Stimulated activated CD4-positive, alpha-beta T cell treated with anti-CD3 and anti-CD28 coated beads, Interleukin-2, amount 100 ng/mL, for 24 hours (primary cell): ENCODE measurements around the gene MCM5.
"Not testable (repeated sequence)": the region's sequence is repeated elsewhere in the genome, so short reads cannot be mapped to it uniquely, and the experiment has no call there.

Source experiments
- DNase-seq, 2 donors: peaks; one replicate each; pipeline ENCODE4 v3.0.0-alpha.2; 2020

The MCM5 gene

DNA sequence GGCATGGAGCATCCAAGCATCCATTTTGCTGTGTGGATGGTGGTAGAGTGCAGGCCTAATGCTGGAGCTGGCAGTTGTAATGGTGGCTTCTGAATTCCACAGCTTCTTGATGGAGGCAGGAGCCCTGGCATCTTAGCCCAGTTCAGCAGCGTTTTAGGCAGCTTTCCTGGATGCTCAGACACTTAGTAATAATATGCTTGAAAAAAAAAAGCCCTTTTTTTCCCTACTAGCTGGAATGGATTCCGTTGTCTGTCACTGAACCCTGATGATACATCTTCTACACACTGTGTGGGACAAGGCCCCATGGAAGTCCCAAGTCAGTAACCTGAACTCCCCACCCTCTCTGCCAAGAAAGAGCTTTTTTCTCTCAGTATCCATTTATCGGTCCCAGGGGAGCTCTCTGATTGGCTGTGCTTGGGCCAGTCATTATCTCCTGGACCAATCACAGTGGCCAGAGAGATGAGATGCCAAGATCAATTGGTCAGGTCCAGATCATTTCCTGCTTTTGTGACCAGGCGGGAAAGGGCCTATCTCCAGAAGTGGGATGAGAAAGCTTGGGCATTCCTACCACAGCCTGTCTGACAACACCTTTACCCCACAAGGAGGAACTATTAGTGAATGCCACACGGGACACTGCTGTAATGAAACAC is 34.2 kb downstream of the MCM5 start:
- DNase-seq, result no peak

DNA sequence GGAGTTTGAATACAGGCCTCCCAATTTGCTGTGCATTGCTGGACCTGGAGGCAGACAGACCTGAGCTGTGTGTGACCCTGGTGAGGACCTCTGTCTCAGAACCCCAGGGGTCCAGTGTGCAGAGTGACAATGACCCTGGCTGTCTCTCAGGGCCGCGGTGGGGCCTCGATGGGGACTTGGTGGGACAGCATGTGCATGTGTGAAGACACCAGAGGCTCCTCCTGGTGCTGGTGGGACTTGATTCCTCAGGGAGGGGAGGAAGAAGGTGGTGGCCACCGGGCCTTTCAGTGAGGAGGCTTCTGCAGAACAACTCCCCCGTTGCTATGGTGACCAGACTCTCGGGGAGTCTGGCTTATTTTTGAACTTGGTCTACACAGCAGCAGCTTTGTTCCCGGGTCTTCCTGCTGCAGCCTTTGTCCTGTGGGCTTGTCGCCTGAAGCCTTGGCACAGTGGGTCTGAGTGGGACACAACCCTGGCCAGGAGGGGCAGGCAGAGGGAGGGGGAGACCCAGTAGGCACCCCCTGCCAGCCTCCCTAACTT is 35.3 kb downstream of the MCM5 start:
- DNase-seq, result no peak

DNA sequence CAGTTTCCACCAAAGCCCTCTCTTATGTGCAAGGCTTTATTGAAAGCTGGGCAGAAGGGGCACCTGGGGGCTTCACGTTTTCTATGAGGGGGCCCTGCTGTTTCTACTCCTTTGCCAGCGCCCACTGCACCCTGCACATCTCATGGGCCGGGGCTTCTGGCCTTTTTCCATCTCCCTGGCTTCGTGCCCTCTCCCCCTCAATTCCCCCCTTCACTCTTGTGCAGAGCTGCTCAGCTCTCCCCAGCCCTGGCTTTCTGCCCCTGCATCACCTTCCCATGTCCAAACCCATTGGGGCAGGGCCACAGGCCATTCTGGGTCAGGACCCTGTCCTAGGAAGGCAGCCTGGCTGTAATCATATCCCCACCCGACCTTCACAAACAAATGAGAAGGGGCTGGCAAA is 36.5 kb downstream of the MCM5 start:
- no peak for DNase-seq

DNA sequence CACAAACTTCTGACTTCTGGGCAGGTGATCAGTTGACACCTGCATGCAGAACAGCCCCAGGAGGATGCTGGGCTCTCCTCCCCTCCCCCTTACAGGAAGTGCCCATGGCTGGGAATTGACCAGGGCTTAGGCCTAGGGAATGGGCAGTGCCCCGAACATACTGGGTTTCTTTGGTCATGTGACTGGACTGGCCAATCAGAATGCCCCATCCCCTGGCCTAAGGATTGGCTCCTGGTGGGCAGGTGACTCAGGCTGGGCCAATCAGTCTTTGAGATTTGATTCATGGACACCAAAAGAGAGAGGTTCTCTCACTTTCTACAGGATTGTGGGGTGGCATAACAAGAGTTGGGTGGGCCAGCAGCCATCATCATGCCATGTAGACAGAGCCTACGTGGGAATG is 37.1 kb downstream of the MCM5 start:
- peak in 1 of 2 donors; percentile 39 for DNase-seq

DNA sequence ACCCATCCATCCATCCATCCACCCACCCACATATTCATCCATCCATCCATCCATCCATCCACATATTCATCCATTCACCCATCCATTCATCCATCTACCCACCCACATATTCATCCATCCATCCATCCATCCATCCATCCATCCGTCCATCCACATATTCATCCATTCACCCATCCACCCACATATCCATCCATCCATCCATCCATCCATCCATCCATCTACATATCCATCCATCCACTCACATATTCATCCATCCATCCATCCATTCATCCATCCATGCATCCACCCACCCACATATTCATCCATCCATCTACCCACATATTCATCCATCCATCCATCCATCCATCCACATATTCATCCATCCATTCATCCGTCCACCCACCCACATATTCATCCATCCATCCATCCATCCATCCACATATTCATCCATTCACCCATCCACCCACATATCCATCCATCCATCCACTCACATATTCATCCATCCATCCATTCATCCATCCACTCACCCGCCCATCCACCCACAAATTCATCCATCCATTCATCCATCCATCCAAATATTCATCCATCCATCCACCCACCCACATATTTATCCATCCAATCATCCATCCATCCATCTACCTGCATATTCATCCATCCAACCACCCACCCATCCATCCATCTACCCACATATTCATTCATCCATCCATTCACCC is 38.9 kb downstream of the MCM5 start:
- not testable (repeated sequence) for DNase-seq

DNA sequence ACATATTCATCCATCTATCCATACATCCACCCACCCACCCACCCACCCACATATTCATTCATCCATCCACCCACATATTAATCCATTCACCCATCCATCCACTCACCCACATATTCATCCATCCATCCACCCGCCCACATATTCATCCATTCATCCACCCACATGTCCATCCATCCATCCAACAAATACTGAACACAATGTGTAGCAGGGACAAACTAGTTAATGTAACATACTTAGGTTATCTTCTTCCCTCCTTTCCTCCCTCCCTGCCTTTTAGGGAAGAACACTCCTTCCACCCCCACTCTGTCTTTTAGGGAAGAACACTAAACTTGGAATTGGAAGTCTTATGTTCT is 39.4 kb downstream of the MCM5 start:
- DNase-seq, result no peak

DNA sequence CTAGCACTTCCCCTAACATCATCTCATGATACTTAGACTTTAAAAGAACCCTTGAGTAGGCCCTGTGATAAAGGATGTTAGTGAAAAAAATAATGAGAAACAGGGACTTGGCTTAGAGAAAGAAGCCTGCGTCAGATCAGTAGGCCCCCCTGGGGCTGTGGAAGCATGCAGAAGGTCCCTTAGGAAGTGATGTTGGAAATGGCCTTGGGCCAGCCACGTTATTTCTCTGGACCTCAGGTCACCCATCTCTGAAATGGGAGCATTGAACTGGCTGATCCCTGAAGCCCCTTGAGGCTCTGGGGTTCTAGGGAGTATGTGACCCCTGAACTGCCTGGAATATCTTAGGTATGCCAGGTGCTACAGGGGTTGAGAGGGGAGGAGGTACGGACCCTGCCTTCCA is 40.2 kb downstream of the MCM5 start:
- no peak for DNase-seq

DNA sequence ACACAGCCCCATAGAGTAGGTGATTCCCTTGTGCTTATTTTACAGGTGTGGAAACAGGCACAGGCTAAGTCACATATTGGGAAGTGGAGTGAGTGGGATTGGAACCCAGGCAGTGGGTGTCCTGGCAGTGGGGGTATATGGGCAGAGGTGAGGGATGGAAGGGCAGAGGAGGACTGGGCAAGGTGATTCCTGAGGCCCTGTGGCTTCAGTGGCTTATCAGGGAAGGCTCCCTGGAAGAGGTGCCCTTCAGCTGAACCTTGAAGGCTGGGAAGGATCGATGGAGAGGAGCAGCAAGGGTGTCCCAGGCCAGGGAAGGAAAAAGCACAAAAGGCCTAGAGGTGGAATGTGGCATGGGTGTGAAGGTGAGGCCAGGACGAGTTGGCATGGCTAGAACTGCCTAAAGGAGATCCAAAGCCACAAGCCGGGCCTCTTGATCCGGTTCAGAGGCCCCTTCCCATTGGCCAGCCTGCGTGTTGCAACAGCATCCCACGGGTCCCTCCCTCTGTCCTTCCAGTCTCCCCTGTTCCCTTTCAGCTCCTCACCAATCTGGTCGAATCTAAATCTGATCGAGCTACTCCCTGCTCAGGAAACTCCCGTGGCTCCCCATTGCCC is 41.7 kb downstream of the MCM5 start:
- no peak for DNase-seq

DNA sequence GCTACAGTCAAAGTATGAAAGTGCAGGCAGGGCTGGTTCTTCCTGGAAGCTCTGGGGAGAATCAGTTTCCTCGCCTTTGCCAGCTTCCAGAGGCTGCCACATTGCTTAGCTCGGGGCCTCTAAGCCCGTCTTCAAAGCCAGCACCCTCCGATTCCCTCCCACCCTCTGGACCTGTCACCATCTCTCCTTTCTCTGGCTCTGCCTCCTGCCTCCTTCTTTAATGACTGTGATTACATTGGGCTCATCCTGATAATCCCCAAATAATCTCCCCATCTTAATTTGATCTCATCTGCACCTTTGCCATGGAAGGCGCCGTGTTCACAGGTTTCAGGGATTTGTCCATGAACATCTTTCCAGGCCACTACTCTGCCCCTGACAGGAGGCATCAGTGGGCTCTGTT is 42.5 kb downstream of the MCM5 start:
- no peak for DNase-seq

DNA sequence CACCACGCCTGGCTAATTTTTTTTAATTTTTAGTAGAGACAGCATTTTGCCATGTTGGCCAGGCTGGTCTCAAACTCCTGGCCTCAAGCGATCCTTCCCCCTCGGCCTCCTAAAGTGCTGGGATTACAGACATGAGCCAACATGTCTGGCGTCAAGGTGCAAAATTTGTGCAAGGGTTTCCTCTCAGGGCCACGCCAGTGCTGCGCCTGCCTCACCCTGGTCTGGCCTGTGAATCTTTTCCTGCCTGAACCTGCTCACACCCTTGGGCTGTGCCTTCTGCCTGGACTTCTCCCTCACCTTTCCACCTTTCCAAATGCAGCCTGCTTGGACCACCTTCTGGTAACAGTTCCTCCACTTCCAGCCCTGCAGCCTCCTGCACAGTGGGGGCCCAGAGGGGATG is 43.4 kb downstream of the MCM5 start:
- DNase-seq, result no peak

DNA sequence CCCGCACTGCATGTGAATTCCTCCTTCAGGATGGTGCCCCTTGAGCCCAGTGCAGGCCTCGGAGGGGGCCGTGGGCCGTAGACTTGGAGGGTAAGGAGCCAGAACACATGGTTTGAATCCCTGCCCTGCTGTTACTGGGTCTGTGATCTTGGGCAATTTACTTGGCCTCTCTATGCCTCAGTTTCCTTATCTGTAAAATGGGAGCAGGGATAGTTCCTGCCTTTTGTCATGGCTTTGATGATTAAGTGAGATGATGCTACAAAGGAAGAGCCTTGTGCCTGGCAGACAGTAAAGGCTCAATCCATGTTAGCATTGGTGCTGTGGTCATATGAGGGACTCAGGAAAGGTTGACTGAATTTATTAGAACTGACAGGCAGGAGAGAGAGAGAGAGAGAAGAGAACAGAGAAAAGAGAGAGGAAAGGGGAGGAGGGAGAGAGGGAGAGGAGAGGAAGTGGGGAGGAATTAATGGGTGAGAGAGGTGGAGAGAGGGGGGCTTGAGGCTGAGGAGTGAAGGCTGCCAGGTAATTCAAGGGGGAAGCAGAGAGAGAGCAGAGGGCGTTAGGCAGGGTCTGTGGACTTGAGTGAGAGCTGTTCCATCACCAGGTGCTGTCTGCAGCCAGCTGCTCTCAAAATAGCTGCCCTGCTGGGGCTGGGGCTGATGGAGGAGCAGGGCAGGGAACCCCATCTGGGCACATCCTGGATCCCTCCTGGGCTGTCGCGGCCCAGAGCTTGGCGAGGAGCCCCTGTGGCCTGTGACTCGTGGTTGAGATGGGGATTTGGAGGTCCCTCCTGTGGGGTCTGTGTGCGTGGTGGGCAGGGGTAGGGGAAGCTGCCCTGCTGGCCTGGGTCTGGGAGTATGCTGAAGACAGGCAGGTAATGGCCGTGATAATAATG is 44.1 kb downstream of the MCM5 start:
- DNase-seq, result no peak

DNA sequence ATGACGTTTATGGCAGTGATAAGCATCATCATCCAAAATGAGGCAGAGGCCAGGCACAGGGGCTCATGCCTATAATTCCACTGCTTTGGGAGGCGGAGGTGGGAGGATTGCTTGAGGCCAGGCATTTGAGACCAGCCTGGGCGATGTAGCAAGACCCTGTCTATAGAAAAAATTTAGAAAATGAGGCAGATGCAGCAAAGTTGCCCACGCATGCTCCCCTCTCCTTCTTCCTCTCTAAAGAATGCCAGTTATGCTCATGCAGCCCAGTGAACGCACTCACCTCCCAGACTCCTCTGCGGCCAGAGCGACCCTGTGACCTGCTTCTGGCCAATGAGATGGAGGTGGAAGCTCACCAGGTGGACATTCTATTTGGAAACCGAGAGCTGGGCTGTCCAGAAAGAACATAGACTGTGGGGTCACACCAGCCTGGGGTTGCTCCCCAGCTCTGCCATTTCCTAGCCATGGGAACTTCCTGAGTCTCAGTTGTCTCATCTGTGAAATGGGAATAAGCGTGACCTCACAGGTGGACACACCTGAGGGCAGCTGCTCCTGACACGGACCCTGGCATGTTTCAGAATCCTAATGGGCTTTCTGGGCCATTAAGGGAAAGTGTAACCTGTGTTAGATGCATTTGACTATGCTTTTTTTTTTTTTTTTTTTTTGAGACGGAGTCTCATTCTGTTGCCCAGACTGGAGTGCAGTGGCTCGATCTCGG is 44.9 kb downstream of the MCM5 start:
- no peak for DNase-seq

DNA sequence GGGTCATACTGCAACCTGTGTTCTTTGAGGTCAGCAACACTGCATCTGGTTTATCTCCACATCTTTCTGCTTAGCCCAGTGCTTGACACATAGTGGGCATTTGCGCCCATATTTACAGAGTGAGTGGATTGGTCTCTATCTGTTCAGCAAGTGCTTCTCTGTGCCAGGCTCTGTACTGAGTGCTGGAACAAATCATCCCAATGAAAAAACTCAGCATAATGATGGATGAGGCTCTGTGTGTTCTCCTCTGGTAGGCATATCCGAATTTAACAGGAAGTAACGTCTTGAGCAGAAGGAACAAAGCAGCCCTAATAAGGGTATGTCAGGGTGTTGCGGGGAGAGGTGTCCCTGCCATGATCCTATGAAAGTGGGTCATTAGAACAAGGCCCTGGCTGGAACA is 46.0 kb downstream of the MCM5 start:
- DNase-seq, result no peak

DNA sequence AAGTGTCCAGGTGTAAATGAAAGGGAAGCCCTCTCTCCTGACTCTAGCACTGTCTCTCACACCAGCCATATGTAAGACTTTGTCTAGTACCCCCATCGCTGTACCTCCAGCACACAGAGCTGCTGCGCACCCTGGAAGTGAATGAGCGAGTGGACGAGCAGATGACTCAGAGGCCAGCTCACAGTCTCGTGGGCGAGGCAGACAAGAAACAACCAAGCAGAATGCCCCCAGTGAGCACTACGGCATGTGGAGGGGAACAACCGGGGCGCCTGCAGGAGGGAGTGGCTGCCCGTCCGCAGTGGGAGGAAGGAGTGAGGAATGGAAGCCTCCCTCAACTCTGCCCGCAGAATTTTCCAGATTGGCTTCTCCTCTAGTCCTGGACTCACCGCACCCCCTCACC is 46.4 kb downstream of the MCM5 start:
- DNase-seq, result no peak

DNA sequence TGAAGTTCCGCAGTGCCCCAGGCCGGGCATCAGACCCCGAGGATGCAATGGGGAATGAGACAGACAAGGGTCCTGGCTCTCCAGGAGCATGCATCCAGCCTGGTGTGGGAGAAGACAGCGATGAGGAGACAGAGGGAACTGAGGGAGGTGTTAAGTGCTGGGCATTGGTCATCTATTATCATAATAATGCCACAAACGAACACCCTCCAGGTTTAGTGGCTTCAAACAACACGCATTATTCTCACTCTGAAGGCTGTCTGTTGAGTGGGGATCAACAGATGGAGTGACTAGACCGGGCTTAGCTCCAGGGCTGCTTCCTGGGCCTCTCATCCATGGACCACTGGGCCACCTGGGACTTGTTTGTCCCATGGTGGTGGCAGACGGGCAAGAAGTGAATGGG is 48.6 kb downstream of the MCM5 start:
- no peak for DNase-seq

DNA sequence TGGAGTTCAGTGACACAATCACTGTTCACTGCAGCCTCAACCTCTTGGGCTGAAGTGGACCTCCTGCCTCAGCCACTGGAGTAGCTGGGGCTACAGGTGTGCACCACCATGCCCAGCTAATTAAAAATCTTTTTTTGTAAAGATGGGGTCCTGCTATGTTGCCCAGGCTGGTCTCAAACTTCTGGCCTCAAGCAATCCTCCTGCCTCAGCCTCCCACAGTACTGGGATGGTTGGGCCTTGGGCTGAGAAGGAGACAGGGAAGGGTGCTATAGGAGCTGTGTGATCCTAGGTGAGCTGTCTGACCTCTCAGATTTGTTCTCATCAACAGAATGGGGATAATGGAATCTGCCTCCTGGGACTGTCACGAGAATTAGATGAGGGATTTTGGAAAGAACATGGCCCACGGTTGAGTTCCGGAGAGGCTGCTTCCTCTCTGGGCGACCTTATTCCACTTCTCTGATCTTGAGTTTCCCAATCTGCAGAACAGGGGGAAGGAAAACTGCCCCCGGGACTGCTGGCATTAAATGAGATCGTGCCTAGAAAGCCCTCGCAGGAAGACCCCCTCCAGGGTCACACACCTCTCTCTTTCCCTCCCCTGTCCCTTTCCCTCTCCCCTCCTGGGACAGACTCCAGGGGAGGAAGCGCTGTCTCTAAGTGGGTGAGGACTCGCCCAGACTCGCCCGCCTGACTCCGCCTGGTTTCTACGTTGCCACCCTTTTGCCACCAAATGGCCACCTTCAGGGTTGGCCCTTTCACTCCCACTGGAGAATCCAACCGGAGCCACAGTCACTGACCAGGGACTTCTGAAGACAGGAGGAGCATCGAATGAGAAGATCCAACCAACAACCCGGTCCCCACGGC is 50.1 kb downstream of the MCM5 start:
- no peak for DNase-seq

DNA sequence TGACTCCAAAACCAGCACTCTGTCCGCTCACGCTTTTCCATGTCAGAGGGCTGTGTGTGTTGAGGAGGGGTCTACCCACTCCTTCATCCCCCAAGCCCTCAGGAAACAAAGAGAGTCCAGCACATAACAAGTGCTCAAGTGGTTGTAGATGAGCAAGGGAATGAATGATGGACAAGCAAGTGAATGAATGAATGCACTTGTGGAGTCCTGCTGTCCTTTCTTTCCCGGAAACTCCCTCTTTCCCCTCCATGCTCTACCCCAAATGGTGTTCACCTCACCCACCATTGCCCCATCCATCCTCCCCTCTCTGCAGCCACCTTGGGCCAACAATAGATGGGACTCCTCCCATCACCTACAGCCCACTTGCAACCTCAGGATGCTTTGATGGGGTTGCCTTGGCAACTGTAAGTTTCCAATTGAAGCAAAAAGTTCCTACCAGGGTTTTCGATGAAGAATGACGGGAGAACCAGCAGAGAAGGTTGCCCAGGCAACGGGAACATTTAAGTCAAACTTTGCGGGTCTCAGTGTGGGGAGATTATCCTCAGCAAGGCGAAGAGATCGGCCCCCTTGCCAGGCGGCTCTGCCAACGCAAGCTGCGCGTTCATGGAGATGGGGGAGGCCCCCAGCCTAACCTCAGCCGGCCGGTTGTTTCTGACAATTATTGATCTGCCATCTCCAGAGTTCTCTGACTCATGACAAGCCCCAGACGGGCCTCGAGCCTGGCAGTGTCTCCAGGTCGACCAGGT is 51.1 kb downstream of the MCM5 start:
- DNase-seq, result no peak

DNA sequence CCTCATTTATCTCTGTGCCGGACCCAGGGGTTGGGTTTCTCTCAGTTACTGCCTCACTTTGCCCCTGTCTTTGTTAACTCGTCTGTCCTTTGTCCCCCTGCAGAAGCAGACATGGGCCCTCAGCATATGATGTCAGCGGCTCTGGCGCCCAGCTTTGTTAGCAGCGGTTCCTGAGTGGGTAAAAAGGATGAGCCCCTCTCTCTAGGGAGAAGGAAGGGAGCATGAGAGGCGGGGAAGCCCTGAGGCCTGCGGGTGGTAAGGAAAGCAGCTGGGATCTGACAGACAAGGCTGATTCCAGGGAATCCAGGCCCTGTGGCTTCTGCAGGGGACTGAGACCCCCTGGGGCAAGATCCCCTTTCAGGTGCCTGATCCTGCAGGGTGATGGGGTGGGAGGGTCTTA is 51.7 kb downstream of the MCM5 start:
- no peak for DNase-seq

DNA sequence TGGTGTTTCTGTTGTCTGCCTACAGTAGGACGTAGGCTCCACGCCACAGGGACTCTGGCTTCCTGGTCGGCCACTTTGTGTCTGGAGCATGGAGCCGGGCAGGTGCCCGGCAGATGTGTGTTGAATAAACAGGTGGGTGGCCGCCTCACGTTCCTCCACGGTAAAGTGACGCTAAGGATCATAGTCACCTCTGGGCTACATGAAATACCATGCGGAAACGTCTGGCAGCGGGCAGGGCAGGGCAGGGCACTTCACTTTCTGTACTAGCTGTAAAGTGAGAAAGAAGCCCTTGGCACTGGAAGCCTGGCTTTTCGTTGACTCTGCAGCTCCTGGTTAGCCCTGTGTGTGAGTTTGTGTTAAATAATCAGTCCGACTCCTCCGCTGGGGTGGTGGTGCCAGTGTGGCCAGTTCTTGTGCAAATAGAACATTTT is 52.4 kb downstream of the MCM5 start:
- DNase-seq, result no peak

DNA sequence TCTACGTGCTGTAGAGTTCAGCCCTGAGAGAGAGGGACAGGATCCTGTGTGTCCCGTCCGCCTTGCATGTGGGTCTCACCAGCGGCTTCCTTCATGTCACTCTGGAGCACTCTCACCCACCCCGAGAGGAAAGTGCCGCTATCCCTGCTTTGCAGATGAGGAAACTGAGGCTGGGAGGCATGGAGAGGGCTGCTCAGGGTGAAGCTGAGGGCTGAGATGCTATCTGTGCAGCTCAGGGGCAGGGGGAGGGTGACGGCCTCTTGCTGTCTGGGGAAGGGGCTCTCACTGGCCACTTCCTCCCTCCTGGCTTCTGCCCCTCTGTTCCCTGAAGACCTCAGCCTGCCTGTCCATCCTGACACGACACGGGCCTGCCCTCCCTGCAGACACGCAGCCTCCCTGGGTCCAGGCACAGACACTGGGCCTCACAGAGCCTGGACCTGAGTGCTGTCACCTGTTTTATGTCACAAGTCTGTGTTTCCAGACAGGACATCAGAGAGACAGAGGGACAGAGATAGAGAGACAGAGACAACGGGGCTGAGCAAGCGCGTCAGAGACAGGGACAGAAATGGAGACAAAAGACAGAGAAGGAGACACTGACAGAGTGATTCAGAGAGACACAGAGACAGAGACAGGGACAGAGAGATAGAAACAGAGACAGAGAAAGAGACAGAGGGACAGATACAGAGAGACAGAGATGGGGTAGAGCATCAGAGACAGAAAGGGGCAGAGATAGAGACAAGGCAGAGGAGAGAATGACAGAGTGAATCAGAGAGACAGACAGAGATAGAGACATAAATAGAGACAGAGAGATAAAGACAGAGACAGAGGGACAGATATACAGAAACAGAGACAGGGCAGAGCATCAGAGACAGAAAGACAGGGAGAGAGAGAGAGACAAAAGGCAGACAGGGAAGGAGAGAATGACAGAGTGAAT is 53.1 kb downstream of the MCM5 start:
- no peak for DNase-seq
